IPS DF 6.9 (cell line): ENCODE data around the gene LGI4.
A peak's percentile ranks its signal among the peaks of the same experiment; 100 is the strongest.

ENCODE experiments used
- DNase-seq: peaks from one replicate; pipeline ENCODE4 v3.0.0-alpha.2; 2013; ENCODE audit warnings: low read depth, low spot score
- H3K27ac ChIP-seq: one replicate; pipeline ENCODE4 v1.5.1; 2013; ENCODE audit warnings: low read length, control low read depth
- H3K27me3 ChIP-seq: 2 replicates; pipeline ENCODE4 v1.6.1; 2013; ENCODE audit warnings: mild to moderate bottlenecking, low read length; ENCODE audit not compliant: control insufficient read depth, insufficient read depth
- H3K36me3 ChIP-seq: 2 replicates; pipeline ENCODE4 v1.6.1; 2013; ENCODE audit warnings: low read length; ENCODE audit not compliant: control insufficient read depth, insufficient read depth
- H3K4me1 ChIP-seq: 2 replicates; pipeline ENCODE4 v1.6.1; 2013; ENCODE audit warnings: low read length; ENCODE audit not compliant: control insufficient read depth, insufficient read depth
- H3K4me3 ChIP-seq: 2 replicates; pipeline ENCODE4 v1.5.1; 2013; ENCODE audit warnings: mild to moderate bottlenecking, low read length
- H3K9me3 ChIP-seq: 2 replicates; pipeline ENCODE4 v1.6.1; 2013; ENCODE audit warnings: low read length, inconsistent platforms; ENCODE audit not compliant: control insufficient read depth, insufficient read depth
- WGBS: extraction: QIAGEN DNeasy Blood & Tissue Kit; methylation state at CpG from one replicate; pipeline ENCODE4 v1.1.7; 2013; ENCODE audit warnings: mixed read lengths, missing lambda C conversion rate; ENCODE audit not compliant: insufficient read length, insufficient coverage; 5-methylcytosine and 5-hydroxymethylcytosine counted together

The LGI4 gene

GRCh38 chr19:35115177-35115951 lies 19.5 kb downstream of the LGI4 start, which contains the start of gene FXYD3:
TSS of gene FXYD3 (plus strand) at chr19:35115823. CDS start at chr19:35119377, 3,554 bp downstream.
- no CpG with 5 or more reads among the region's 14 CpGs for WGBS
- H3K36me3 ChIP-seq, result no peaks in the 10 kb centered on the region
- H3K4me1 ChIP-seq, result no peaks in the 10 kb centered on the region; the same call in 1 of the 2 replicates
- DNase-seq, result no peak
- H3K27ac ChIP-seq, result no peak within 1 kb of the TSS
- no peaks in the 10 kb centered on the region for H3K9me3 ChIP-seq
- H3K4me3 ChIP-seq, result no peak within 1 kb of the TSS
- no peaks in the 10 kb centered on the region for H3K27me3 ChIP-seq

GRCh38 chr19:35114353-35115176 lies 20.3 kb downstream of the LGI4 start:
- whole genome bisulfite sequencing, result no CpG with 5 or more reads among the region's 23 CpGs
- Histone ChIP-seq H3K4me3 (no peak overlapping the region), H3K27me3 (no peaks in the 10 kb centered on the region), H3K4me1 (peaks cover 2% of the 10 kb centered on the region), H3K36me3 (no peaks in the 10 kb centered on the region), H3K9me3 (no peaks in the 10 kb centered on the region), H3K27ac (no peak overlapping the region)
- peak; percentile 80 for DNase-seq

- H3K27me3 ChIP-seq, result no peaks in the 10 kb centered on the region
- no peak for DNase-seq
- H3K4me1 ChIP-seq, result peaks cover 2% of the 10 kb centered on the region
- no CpG with 5 or more reads among the region's 15 CpGs for WGBS
- no peak overlapping the region for H3K4me3 ChIP-seq
- H3K9me3 ChIP-seq, result no peaks in the 10 kb centered on the region
- H3K27ac ChIP-seq, result no peak overlapping the region
- H3K36me3 ChIP-seq, result no peaks in the 10 kb centered on the region
Measured at GRCh38 chr19:35112995-35113688, 21.7 kb downstream of the LGI4 start.

- Histone ChIP-seq H3K36me3 (no peaks in the 10 kb centered on the region), H3K4me3 (no peak overlapping the region), H3K9me3 (no peaks in the 10 kb centered on the region), H3K27me3 (no peaks in the 10 kb centered on the region), H3K27ac (no peak overlapping the region), H3K4me1 (peaks cover 2% of the 10 kb centered on the region)
- no peak for DNase-seq
- no CpG with 5 or more reads among the region's 9 CpGs for WGBS
Measured at GRCh38 chr19:35110974-35111373, 23.9 kb downstream of the LGI4 start.

GRCh38 chr19:35109395-35110112 lies 25.3 kb downstream of the LGI4 start:
- H3K4me1 ChIP-seq, result peaks cover 2% of the 10 kb centered on the region
- no peaks in the 10 kb centered on the region for H3K36me3 ChIP-seq
- no peak for DNase-seq
- no peaks in the 10 kb centered on the region for H3K27me3 ChIP-seq
- no CpG with 5 or more reads among the region's 22 CpGs for WGBS
- H3K4me3 ChIP-seq, result no peak overlapping the region
- H3K27ac ChIP-seq, result no peak overlapping the region
- no peaks in the 10 kb centered on the region for H3K9me3 ChIP-seq

- no peaks in the 10 kb centered on the region for H3K36me3 ChIP-seq
- DNase-seq, result no peak
- peaks cover 2% of the 10 kb centered on the region for H3K4me1 ChIP-seq
- H3K27me3 ChIP-seq, result no peaks in the 10 kb centered on the region
- H3K9me3 ChIP-seq, result no peaks in the 10 kb centered on the region
- no peak overlapping the region for H3K27ac ChIP-seq
- no CpG with 5 or more reads among the region's 11 CpGs for WGBS
- H3K4me3 ChIP-seq, result no peak overlapping the region
Measured at GRCh38 chr19:35108730-35109129, 26.1 kb downstream of the LGI4 start.

GRCh38 chr19:35107545-35107944 lies 27.3 kb downstream of the LGI4 start:
- H3K27ac ChIP-seq, result no peak overlapping the region
- DNase-seq, result no peak
- WGBS, result no CpG with 5 or more reads among the region's 5 CpGs
- no peaks in the 10 kb centered on the region for H3K9me3 ChIP-seq
- no peaks in the 10 kb centered on the region for H3K36me3 ChIP-seq
- no peaks in the 10 kb centered on the region for H3K27me3 ChIP-seq
- peaks cover 2% of the 10 kb centered on the region for H3K4me1 ChIP-seq
- H3K4me3 ChIP-seq, result no peak overlapping the region

GRCh38 chr19:35106898-35107541 lies 27.8 kb downstream of the LGI4 start:
- Histone ChIP-seq H3K4me3 (no peak overlapping the region), H3K36me3 (no peaks in the 10 kb centered on the region), H3K4me1 (peaks cover 2% of the 10 kb centered on the region), H3K27me3 (no peaks in the 10 kb centered on the region), H3K9me3 (no peaks in the 10 kb centered on the region), H3K27ac (no peak overlapping the region)
- no CpG with 5 or more reads among the region's 2 CpGs for WGBS
- DNase-seq, result no peak

GRCh38 chr19:35106291-35106583 lies 28.6 kb downstream of the LGI4 start:
- H3K27me3 ChIP-seq, result no peaks in the 10 kb centered on the region
- no peak overlapping the region for H3K4me3 ChIP-seq
- H3K9me3 ChIP-seq, result no peaks in the 10 kb centered on the region
- no peak for DNase-seq
- H3K4me1 ChIP-seq, result peaks cover 2% of the 10 kb centered on the region
- no CpG with 5 or more reads among the region's 9 CpGs for WGBS
- no peak overlapping the region for H3K27ac ChIP-seq
- H3K36me3 ChIP-seq, result no peaks in the 10 kb centered on the region
